Fibroblast of skin of abdomen (primary cell): ENCODE data around the gene HSF2BP.
"Not testable (repeated sequence)": the region's sequence is repeated elsewhere in the genome, so short reads cannot be mapped to it uniquely, and the experiment has no call there.

ENCODE experiments used
- DNase-seq: peaks from one replicate; pipeline ENCODE4 v3.0.0-alpha.2; 2013

HSF2BP gene

DNA sequence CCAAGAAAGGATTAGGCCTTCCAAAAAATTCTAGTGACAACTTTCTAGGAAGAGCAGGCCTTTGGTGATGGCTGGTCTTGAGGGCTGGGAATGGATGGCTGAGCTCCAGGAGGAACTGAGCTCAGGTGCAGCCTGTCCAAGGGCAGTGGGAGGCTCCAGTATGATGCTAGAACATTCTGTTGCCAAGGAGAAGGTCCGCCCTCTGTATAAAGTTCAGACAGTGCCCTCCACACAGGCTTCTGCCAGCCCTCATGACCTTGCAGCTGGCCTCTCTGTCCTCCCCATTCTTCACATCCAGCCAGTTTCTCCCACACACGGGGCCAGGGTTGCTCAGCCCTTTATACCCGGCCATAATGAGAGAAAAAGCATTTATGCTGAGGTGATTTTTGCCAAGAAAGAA lies 146.3 kb downstream of the HSF2BP start:
- DNase-seq: not testable (repeated sequence)

DNA sequence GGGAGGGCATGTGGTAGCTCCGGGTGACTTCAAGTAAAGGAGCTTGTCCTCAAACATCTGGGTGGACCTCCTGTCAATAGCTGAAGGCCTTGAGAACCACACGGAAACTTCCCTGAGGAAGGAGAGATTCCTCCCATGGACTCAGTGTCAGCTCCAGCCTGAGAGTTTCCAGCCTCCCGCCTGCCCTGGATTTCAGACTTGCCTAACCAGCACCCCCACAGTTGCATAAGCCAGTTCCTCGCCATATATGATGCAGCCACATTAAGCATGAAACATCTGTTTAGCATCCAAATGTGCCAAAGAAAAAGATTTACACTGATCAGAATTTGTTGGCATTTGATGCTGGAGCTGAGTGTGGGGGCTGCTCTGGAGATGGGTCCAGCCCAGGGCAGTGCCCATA lies 148.1 kb downstream of the HSF2BP start:
- DNase-seq: not testable (repeated sequence)

DNA sequence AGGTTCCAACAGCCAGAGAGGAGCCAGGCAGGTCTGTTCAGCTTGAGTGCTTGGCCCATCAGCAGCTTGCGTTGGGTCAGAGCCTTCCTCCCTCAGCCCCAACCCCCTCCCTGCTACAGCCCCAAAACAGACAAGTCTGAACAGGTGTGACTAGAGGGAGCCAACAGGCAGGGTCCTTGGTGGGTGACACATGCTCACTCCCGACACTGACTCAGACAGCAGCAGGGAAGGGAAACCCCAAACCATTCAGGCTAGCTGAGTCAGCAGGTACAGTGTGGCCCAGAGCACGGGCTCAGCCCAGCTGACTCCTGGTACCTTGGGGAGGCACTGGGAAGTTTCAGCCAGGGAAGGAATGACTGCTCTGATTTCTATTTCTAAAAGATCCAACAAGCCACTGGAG lies 148.6 kb downstream of the HSF2BP start:
- not testable (repeated sequence) for DNase-seq

DNA sequence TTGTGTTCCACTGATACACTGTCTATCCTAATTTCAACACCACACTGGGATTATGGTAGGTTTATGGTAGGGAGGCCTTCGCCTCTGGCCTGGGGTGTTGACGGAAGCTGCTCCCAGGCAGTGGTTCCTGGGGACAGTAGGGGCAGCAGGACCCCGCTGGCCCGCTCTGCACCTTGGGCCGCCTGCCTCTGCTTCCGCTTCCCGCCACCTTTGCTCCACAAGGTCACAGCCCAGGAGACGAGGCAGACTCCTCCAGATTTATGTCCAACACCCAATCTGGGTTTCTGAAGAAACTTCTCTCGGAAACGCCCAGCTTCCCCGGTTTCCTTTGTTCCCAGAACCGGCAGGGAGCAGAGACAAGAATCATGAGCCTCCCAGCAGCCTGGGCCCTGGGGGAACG lies 155.4 kb downstream of the HSF2BP start:
- DNase-seq: not testable (repeated sequence)

DNA sequence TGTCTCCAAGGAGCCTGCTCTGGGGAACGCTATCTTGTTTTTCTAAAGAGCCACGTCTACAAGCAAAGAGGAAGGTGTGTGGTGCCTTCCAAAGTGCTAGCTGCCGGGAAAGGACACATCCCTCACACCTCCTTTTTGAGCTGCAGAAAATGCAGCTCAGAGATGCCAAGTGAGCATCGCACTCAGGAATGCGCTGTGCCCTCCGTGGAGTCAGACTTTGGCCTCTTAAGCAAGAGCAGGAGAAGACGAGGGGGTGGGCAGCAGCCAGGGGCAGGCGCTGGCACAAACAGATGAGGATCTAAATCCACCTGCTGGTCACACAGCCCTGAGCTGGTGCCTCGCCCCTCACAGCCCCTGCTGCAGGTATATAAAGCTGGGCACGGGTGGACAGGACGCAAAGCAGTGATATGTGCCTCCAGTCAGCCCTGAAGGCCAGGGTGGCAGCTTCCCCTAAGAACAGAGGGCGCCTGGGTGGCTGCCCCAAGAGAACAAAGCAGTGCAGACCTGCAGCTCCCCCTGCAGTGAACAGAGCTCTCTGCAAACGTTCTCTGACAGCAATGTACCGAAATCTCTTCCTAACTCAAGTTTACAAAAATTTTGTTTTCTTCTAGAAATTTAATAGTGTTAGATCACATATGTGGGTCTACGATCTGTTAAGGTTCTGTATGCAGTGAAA lies 156.1 kb downstream of the HSF2BP start:
- not testable (repeated sequence) for DNase-seq

DNA sequence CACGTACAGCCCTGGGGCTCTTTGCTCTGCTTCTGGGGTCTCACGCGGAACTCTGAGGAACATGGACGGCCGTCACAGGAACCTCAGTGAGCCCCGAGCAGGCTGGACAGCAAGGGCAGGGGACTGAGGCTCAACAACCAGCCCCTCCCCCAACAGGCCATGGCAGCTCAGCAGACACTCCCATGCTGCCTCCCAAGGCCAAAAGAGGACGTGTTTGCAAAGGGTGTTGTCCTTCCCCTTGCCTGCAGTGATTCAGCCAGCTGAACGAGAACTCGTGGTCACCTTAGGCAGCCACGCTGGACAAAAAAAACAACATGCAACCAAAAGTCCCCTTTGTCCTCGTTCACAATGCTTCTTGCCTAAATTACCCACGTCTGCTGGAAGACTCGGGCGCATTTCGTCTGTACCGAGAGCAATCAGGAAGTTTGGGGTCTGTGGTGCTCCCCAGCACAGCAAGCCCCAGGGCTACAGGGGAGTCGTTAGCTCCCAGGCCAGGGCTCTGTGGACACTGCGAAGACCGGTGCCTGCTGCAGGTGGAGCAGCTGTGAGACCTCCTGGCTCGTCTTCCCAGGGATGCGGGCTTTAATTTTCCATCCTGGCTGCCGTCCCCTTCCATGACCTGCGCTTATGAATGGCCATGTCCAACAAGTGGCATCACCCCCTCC lies 156.7 kb downstream of the HSF2BP start:
- DNase-seq: not testable (repeated sequence)

DNA sequence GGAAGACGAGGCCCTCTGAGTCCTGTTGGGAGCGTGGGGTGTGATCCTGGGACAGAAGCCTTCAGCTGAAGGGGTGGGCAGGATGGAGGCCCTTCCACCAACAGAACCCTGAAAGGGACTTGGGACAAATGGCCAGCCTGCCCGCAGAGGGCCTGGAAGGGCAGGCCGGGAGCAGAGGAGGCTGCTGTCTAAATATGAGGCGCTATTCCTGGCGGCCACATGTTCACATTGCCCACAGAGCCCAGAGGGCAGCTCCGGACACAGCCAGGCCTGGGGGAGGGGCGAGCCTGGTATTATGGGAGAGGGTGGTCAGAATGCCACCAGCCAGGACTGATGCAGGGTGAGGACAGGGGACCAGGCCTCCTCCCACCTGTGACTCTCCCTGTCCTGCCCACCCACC lies 160.4 kb downstream of the HSF2BP start:
- DNase-seq: not testable (repeated sequence)

DNA sequence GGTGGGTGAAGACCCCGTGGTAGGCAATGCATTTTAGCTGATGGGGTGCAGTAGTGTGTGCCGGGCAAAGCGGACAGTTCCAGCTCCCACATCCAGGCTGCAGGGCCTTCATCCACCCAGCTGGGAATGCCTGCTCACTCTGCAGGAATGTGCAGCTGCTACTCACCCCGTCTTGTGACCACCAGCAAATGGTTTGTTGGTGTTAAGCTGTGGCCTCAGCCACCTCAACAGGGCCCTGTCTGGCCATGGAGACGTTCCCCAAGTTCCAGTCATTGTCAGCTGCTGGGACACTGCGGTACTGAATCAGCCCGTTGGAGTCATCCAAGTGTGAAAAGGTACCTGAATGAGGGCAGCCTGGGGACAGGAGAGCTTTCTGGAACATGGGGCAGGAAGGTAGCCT lies 161.2 kb downstream of the HSF2BP start:
- not testable (repeated sequence) for DNase-seq

DNA sequence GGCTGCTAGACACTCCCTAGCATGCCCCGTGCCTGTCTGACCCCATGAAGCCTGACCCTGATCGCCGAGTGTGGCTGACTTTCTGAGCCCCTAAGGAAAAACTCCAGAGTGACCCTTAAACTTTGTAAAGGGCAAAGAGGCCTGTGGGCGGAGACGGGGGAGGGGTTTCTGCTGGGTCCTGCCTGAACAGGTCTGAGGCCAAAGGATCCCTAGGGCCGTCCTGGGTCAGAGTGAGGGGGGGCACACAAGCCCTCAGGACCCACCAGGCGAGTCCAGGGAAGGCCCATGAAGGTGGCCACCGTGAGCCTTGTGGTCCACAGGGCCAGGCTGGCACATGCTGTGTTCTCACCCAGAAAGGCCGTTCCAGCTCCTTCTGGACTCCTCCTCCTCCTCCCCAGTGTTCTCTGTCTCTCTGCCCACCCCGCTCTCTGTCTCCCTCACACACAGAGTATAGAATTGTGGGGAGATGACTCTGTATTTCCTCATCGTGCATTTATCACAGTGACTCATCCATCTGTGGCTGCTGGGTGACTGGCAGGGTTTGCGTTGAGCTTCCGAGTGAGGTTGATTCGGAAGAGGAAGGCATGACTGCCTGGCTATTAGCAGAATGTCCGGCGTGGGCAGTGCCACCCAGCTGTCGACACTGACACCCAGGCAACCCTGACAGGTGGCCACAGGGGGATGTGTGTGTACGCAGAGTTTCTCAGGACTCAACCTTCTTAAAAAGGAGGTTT lies 164.8 kb downstream of the HSF2BP start:
- DNase-seq: not testable (repeated sequence)

DNA sequence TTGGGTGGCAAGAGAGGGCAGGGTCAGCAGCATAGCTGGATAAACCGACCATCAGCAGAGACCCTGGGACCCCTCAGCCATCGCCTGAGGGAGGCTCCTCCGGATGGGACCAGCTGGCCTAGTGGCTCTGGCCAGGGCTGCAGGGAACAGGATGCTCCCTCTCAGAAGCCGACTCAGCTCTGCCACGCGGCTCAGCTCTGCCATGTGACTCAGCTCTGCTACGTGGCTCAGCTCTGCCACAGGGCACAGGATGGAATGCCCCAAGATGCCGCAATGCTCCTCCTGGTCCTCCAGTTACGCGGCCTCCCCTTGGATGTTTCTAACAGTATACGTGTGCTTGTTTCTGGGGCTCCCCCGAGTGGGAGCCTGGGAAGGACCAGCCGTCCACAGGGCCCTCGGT lies 165.8 kb downstream of the HSF2BP start:
- DNase-seq: not testable (repeated sequence)

DNA sequence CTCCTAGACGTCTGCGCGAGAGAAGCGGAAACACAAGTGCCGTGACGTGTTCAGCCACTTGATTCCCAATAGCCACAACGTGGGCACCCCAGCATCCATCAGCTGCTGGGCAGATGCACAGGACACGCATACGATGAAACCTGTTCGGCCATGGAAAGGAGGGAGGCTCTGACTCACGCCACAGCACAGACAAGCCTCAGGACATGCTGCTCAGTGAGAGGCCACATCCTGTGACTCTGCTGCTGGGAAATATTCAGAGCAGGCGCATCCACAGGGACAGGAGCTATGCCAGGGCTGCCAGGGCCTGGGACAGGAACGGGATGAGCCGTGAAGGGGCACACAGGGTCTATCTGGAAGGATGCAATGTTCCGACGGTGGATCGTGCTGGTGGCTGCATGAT lies 171.1 kb downstream of the HSF2BP start:
- not testable (repeated sequence) for DNase-seq

DNA sequence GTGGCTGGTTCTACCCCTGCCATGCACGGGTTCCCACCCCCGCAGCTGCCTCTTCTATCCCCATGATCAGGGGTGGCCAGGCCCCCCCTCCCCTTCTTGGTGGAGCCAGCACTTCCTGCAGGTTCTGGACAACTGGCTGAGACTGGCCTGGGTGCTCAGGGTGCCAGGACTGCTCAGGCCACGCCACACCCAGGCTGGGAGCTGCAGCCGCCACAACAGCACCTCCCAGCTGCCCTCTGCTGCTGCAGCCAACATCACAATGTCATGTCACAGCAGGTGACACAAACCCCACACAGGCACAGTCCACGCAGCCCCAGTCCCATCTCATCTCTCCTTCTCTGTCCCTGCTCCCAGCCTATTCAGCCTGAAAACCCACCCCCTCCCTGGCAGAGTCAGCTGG lies 173.2 kb downstream of the HSF2BP start:
- not testable (repeated sequence) for DNase-seq

DNA sequence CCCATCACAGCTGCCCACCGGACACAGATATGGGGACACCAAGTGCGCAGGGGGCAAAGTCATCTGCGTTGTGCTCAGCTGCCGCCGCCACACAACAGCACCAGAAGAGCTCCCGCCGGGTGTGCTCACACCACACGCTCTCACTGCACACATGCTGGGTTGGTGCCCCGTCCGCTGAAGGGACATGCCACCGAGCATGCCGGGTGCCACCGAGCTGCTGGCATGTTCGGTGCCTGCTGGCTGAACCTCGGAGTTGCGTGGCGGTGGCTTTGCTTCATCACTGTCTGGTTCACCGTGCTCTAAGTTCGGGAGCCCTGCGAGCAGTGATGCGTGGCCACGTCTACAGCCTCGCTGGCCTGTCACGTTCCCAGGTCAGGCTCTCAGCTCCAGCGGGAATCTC lies 174.3 kb downstream of the HSF2BP start:
- DNase-seq: not testable (repeated sequence)

DNA sequence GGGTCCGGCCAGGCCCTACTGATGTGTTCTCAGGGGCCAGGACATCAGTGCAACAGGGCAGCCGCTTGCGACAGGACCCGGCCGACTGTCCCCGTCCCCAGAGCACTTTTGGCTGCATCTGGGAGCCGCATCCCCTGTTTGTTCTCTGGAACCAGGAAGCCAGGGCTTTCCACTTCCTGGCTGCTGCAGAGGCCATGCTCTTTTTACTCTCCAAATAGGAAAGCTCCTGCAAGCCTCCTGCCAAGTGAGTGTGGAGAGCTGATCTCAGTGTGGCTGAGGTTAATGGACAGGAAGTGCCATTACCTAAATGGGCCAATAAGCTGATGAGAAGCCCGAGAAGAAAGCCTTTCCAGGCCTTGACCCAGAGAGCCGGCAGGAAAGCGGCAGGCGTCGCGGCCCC lies 180.1 kb downstream of the HSF2BP start:
- not testable (repeated sequence) for DNase-seq
